ENCODE data around the gene ANO10.
"Not testable (repeated sequence)": the region's sequence is repeated elsewhere in the genome, so short reads cannot be mapped to it uniquely, and the experiment has no call there.

GRCh38 chr3:43565661-43566341 is 56.0 kb downstream of the ANO10 start:
- TF ChIP-seq CTCF (conservative IDR thresholded peaks at IDR 0.05; ENCODE audit: low read depth, low read length); EZH2 (IDR thresholded peaks at IDR 0.05; ENCODE audit: borderline replicate concordance, low read depth, low read length, poor library complexity, severe bottlenecking): not testable (repeated sequence)
